K562 (cell line): Measurements from ENCODE around the gene ZNF318. TPM values are rescaled to one million over a fixed set of nuclear protein-coding genes. Genes with fewer than 3 reads are reported as not detected.

Experiments used
- ATAC-seq: fragments of 200-7000 bp; cut with Tn5 transposase; 3 replicates; pipeline ENCODE4 v1.9.1; 2020; ENCODE audit warnings: moderate library complexity
- BruUV-seq: library from RNA; stranded (reverse); fragments of 400-500 nt; replicated peaks from 2 replicates; lab custom pipeline; 2021; lab: Mats Ljungman, UMichigan
- CTCF ChIA-PET: fragments of 300-600 bp; formaldehyde crosslinking; extraction: SDS; loops from one replicate; lab custom pipeline; 2021; ENCODE audit warnings: low intra/inter-chr PET ratio; lab: Yijun Ruan, JAX
- POLR2A ChIA-PET: fragments of 300-600, 350-650 bp; sonication (Branson Sonifier 250); formaldehyde crosslinking; extraction: SDS; loops from one replicate; lab custom pipeline; 2021; ENCODE audit warnings: antibody characterized with exemption, inconsistent platforms; lab: Yijun Ruan, JAX
- DNase-seq, 4 experiments: peaks; one replicate each; pipeline versions ENCODE4 v3.0.0 to v3.0.0-alpha.2; 2011 to 2018; ENCODE audit warnings: low spot score in 3 of 4, mixed read lengths in 3 of 4; ENCODE audit errors: extremely low read depth in 1 of 4
- FAIRE-seq: peaks from 2 replicates; lab custom pipeline; 2011; peaks lifted over from hg19 to GRCh38; lab: Jason Lieb, UNC
- H2AFZ ChIP-seq: 2 replicates; pipeline ENCODE4 v1.6.0; 2011; ENCODE audit warnings: low read depth, low read length, control low read depth, inconsistent platforms
- H3K27ac ChIP-seq: fragments of 200-600 bp; 3 replicates; pipeline ENCODE4 v1.8.0; 2011; ENCODE audit warnings: low read depth, mild to moderate bottlenecking, control low read depth, inconsistent platforms, low read length, moderate library complexity, mixed read lengths; ENCODE audit errors: extremely low read depth
- H3K27me3 ChIP-seq, 2 experiments: fragments of 300-600 bp in 1 of 2; 2 replicates in 1 of 2; 3 replicates in 1 of 2; pipeline versions ENCODE4 v1.6.0 to v1.8.0; 2011; ENCODE audit warnings: inconsistent platforms in 2 of 2, low read length in 2 of 2, mild to moderate bottlenecking in 1 of 2, mixed read lengths in 1 of 2, moderate library complexity in 1 of 2; ENCODE audit not compliant: control insufficient read depth in 2 of 2, insufficient read depth in 2 of 2
- H3K36me3 ChIP-seq: fragments of 300-600 bp; 3 replicates; pipeline ENCODE4 v1.8.0; 2011; ENCODE audit warnings: mild to moderate bottlenecking, low read length, inconsistent platforms; ENCODE audit not compliant: control insufficient read depth, insufficient read depth
- H3K4me1 ChIP-seq, 2 experiments: fragments of 200-600 bp in 1 of 2; replicated peaks in 1 of 2; 2 replicates in 1 of 2; 3 replicates in 1 of 2; pipeline versions ENCODE4 v1.5.1 to v1.8.0; 2011; ENCODE audit warnings: inconsistent platforms in 2 of 2, low read length in 2 of 2, mild to moderate bottlenecking in 1 of 2, mixed read lengths in 1 of 2, moderate library complexity in 1 of 2; ENCODE audit not compliant: control insufficient read depth in 2 of 2, insufficient read depth in 2 of 2
- H3K4me2 ChIP-seq: 2 replicates; pipeline ENCODE4 v1.6.1; 2011; ENCODE audit warnings: low read length, control low read depth, inconsistent platforms, mixed read lengths; ENCODE audit not compliant: insufficient read depth
- H3K4me3 ChIP-seq: fragments of 200-600 bp; sonication (generic), shearing (Covaris generic); 2 replicates; pipeline ENCODE4 v1.5.1; 2016; ENCODE audit warnings: control low read depth, inconsistent platforms
- H3K79me2 ChIP-seq: fragments of 200-600 bp; 3 replicates; pipeline ENCODE4 v1.8.0; 2011; ENCODE audit warnings: low read length, inconsistent platforms; ENCODE audit not compliant: control insufficient read depth, insufficient read depth
- H3K9ac ChIP-seq, 2 experiments: 2 replicates each; pipeline versions ENCODE4 v1.6.0 to v1.6.1; 2011; ENCODE audit warnings: low read depth in 2 of 2, low read length in 2 of 2, control low read depth in 1 of 2, inconsistent platforms in 1 of 2, mild to moderate bottlenecking in 1 of 2, mixed read lengths in 1 of 2; ENCODE audit not compliant: insufficient read depth in 1 of 2
- H3K9me1 ChIP-seq: one replicate; pipeline ENCODE4 v1.6.0; 2011; ENCODE audit warnings: inconsistent platforms, mild to moderate bottlenecking, low read length, moderate library complexity; ENCODE audit not compliant: control insufficient read depth, insufficient read depth
- H3K9me3 ChIP-seq: replicated peaks from 2 replicates; pipeline ENCODE4 v1.5.1; 2011; ENCODE audit warnings: low read depth, low read length, inconsistent platforms; ENCODE audit not compliant: control insufficient read depth, insufficient read depth
- H4K20me1 ChIP-seq: replicated peaks from 2 replicates; pipeline ENCODE4 v1.6.1; 2011; ENCODE audit warnings: low read length, inconsistent platforms, mixed read lengths; ENCODE audit not compliant: control insufficient read depth, insufficient read depth
- DACH1 ChIP-seq: fragments of 450-650 bp; IDR thresholded peaks from 2 replicates; pipeline ENCODE4 v1.6.1; 2018; ENCODE audit not compliant: partially characterized antibody
- E4F1 ChIP-seq: fragments of 250-450 bp; sonication (Bioruptor Pico); IDR thresholded peaks from 2 replicates; pipeline ENCODE4 v1.5.0; 2021; ENCODE audit warnings: mild to moderate bottlenecking, borderline replicate concordance
- IRF2 ChIP-seq: sonication (generic); formaldehyde crosslinking; IDR thresholded peaks from 2 replicates; pipeline ENCODE4 v1.8.1; 2022; ENCODE audit warnings: mild to moderate bottlenecking, missing genetic modification reagents
- TAF15 ChIP-seq: fragments of 200-400 bp; formaldehyde crosslinking; IDR thresholded peaks from 2 replicates; pipeline ENCODE4 v1.6.1; 2017; ENCODE audit warnings: mild to moderate bottlenecking, low read depth, low read length, moderate library complexity
- ZNF3 ChIP-seq: fragments of 250-450 bp; sonication (Bioruptor Pico); IDR thresholded peaks from 2 replicates; pipeline ENCODE4 v1.5.0; 2021; ENCODE audit warnings: mild to moderate bottlenecking, moderate library complexity
- WGBS: fragments of 100-300 bp; shearing (Covaris generic); methylation state at CpG from one replicate; pipeline ENCODE4 v1.1.6; 2016; ENCODE audit warnings: low coverage, mixed read lengths; ENCODE audit not compliant: insufficient coverage; ENCODE audit errors: missing lambda C conversion rate; 5-methylcytosine and 5-hydroxymethylcytosine counted together
- in situ Hi-C: fragments of 300-500 bp; cut with MboI; formaldehyde crosslinking; loops from 4 replicates; pipeline ENCODE4 v1.15.0; 2018; ENCODE audit warnings: inconsistent platforms, mixed read lengths
- intact Hi-C: fragments of 100-400 bp; cut with micrococcal nuclease; formaldehyde crosslinking; loops from 2 replicates; pipeline ENCODE4 v1.14.2; 2022
- polyA plus RNA-seq, 8 experiments: library from polyadenylated mRNA; depleted of rRNA in 4 of 8; stranded (reverse) in 5 of 8; unstranded in 3 of 8; fragments of >200 nt; fragmentation: Nextera tagmentation in 2 of 8; fragmentation: Illumina TruSeq in 1 of 8; extraction: Ambion mirVana in 2 of 8; extraction: Trizol in 1 of 8; gene quantifications; 2 replicates each; pipeline versions ENCODE4 v1.2.1 to v1.2.3, GENCODE V29; 2011 to 2014; ENCODE audit warnings: inconsistent platforms in 1 of 8, missing spikeins in 1 of 8
- total RNA-seq, 7 experiments: library from RNA; depleted of rRNA in 6 of 7; stranded (reverse); fragments of >200 nt in 6 of 7; fragmentation: Illumina TruSeq in 2 of 7; extraction: Trizol in 2 of 7; gene quantifications; 2 replicates each; pipeline versions ENCODE4 v1.2.1 to v1.2.3, GENCODE V29; 2011 to 2021; ENCODE audit warnings: low replicate concordance in 1 of 7

Gene ZNF318
- total and polyA plus RNA-seq, 9 of the 15 experiments (the other 6 are each of a cell fraction or from before 2014, with no cell fraction given), result 3.2 to 19.0 (median 9.2) TPM

GRCh38 chr6:43292763-43293318 is 76.6 kb downstream of the ZNF318 start:
- no peak overlapping the region for H3K27ac ChIP-seq
- intact Hi-C loops (no loop called here), in situ Hi-C loops (no loop called here)
- CTCF ChIA-PET, result no interaction called here
- H3K4me3 ChIP-seq, result no peak overlapping the region
- DNase-seq, result no peak
- H3K4me1 ChIP-seq, result no peaks in the 10 kb centered on the region; a peak in 2 of 5 replicates
- no peak for FAIRE-seq
- H3K9ac ChIP-seq, result no peak overlapping the region
- H2AFZ ChIP-seq, result no peak overlapping the region
- no peaks in the 10 kb centered on the region for H3K9me1 ChIP-seq
- no peaks in the 10 kb centered on the region for H4K20me1 ChIP-seq
- H3K4me2 ChIP-seq, result no peak overlapping the region
- peaks cover 16 to 24% of the 10 kb centered on the region in 2 experiments for H3K27me3 ChIP-seq
- POLR2A ChIA-PET, result interaction anchor here (0.6 to 0.8 kb wide), 3 partner anchors 11 to 33 kb away, joined by 3 read pairs; no protein-coding TSS in a partner anchor
- WGBS, result 0% methylated on average over 5 of the region's 5 CpGs
- ATAC-seq, result no peak
- H3K9me3 ChIP-seq, result no peaks in the 10 kb centered on the region
- no TSS peak for BruUV-seq
- TF ChIP-seq IRF2 (CRISPR knock-in tag) (no peak), E4F1 (CRISPR knock-in tag) (no peak), TAF15 (no peak), ZNF3 (CRISPR knock-in tag) (no peak), DACH1 (no peak)
- TF ChIP-seq, all 486 proteins: peak for 0
- Histone ChIP-seq H3K36me3 (no peaks in the 10 kb centered on the region), H3K79me2 (no peaks in the 10 kb centered on the region)
